GM12875 (cell line): ENCODE data around the gene G0S2.

Experiments
- H3K4me3 ChIP-seq: one replicate; pipeline ENCODE4 v1.5.1; 2011; ENCODE audit warnings: low read depth, low read length, control low read depth
- CTCF ChIP-seq: IDR thresholded peaks from 2 replicates; pipeline ENCODE4 v1.5.1; 2011; ENCODE audit warnings: low read depth, mild to moderate bottlenecking, control low read depth, inconsistent platforms, low read length, moderate library complexity, borderline replicate concordance; ENCODE audit not compliant: insufficient read depth

G0S2 gene

GRCh38 chr1:209642816-209643215 lies 32.4 kb upstream of the G0S2 start:
- TF ChIP-seq CTCF, result no peak

GRCh38 chr1:209643285-209644020 lies 31.8 kb upstream of the G0S2 start:
- TF ChIP-seq CTCF, result no peak
- H3K4me3 ChIP-seq, result no peak overlapping the region

More at GRCh38 chr1:209642816-209643215, 32.4 kb upstream of the G0S2 start:
- H3K4me3 ChIP-seq, result no peak overlapping the region

GRCh38 chr1:209645574-209646452 lies 29.4 kb upstream of the G0S2 start:
- TF ChIP-seq CTCF, result no peak
- H3K4me3 ChIP-seq, result no peak overlapping the region

- H3K4me3 ChIP-seq, result no peak overlapping the region
- 0 out of 2 replicates have a peak, but pooled peaks have one; percentile 25 for TF ChIP-seq CTCF
Observed at GRCh38 chr1:209646558-209646957, 28.7 kb upstream of the G0S2 start.

GRCh38 chr1:209647156-209647555 lies 28.1 kb upstream of the G0S2 start:
- TF ChIP-seq CTCF, result no peak
- H3K4me3 ChIP-seq, result no peak overlapping the region

- H3K4me3 ChIP-seq, result no peak overlapping the region
- TF ChIP-seq CTCF, result no peak
Observed at GRCh38 chr1:209648346-209648745, 26.9 kb upstream of the G0S2 start.
